ENCODE data around the gene KIF26B.

GRCh38 chr1:245126530-245126929 is 28.3 kb upstream of the KIF26B start:
- TF ChIP-seq CTCF (conservative IDR thresholded peaks at IDR 0.05; ENCODE audit: low read length) (no peak), EZH2phosphoT487 (IDR thresholded peaks at IDR 0.05; ENCODE audit: borderline replicate concordance) (no peak)

Measured in Loucy (cell line).